Kidney epithelial cell (primary cell): ENCODE measurements around the gene GPR137. TPM values are rescaled to one million over a fixed set of nuclear protein-coding genes. Genes with fewer than 3 reads are reported as not detected.

Experiments used
- DNase-seq: peaks from one replicate; pipeline ENCODE4 v3.0.0-alpha.2; 2010; ENCODE audit warnings: low read depth
- H3K27me3 ChIP-seq: 2 replicates; pipeline ENCODE4 v1.6.0; 2011; ENCODE audit warnings: low read length; ENCODE audit not compliant: control insufficient read depth, insufficient read depth
- H3K36me3 ChIP-seq: 2 replicates; pipeline ENCODE4 v1.5.1; 2011; ENCODE audit warnings: low read length; ENCODE audit not compliant: control insufficient read depth, insufficient read depth
- H3K4me3 ChIP-seq: 2 replicates; pipeline ENCODE4 v1.5.1; 2011; ENCODE audit warnings: low read depth, mild to moderate bottlenecking, control low read depth, low read length
- total RNA-seq: library from RNA; depleted of rRNA; stranded (reverse); fragments of >200 nt; gene quantifications from 2 replicates; pipeline ENCODE4 v1.2.3, GENCODE V29; 2015
- TF ChIP-seq, protein P1 (sequence below): IDR thresholded peaks from 2 replicates; pipeline ENCODE4 v1.5.1; 2011; ENCODE audit warnings: mild to moderate bottlenecking, moderate library complexity, low read length, control low read depth, inconsistent platforms; ENCODE audit not compliant: insufficient read depth, poor library complexity, severe bottlenecking

GPR137 gene
- total RNA-seq, 1 donor from 2014 or later, result 21.9 TPM

DNA sequence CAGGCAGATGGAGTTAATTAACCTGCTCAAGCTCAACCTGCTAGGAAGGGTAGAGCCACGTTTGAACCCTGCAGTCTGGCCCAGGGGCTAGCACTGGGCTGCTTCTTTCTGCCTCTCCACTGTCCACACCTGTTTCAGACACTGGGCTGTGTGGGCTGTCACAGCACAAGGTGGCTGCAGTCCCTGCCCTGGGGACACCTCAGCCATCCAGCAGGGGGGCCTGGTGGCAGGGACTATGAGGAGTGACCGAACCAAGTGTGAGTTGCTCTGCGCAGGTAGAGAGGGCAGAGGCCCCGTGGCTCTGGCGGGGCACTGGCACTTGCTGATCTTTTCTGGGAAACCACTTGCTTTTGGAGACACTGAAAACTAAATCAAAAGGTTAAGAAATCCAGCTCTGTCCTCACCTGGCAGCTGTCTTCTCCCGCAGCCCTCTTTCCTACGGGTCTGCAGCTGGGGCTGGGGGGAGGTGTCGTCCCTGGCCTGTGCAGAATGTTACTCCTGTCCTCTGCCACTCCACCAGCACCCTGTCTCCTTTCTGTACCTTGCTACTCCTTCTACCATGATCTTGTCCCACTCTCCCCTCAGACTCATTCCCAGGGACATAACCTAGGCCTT, 7.0 kb upstream of the GPR137 start:
- TF ChIP-seq, protein P1, sequence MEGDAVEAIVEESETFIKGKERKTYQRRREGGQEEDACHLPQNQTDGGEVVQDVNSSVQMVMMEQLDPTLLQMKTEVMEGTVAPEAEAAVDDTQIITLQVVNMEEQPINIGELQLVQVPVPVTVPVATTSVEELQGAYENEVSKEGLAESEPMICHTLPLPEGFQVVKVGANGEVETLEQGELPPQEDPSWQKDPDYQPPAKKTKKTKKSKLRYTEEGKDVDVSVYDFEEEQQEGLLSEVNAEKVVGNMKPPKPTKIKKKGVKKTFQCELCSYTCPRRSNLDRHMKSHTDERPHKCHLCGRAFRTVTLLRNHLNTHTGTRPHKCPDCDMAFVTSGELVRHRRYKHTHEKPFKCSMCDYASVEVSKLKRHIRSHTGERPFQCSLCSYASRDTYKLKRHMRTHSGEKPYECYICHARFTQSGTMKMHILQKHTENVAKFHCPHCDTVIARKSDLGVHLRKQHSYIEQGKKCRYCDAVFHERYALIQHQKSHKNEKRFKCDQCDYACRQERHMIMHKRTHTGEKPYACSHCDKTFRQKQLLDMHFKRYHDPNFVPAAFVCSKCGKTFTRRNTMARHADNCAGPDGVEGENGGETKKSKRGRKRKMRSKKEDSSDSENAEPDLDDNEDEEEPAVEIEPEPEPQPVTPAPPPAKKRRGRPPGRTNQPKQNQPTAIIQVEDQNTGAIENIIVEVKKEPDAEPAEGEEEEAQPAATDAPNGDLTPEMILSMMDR, result no peak
- DNase-seq, result no peak
- H3K27me3 ChIP-seq, result no peaks in the 10 kb centered on the region
- H3K36me3 ChIP-seq, result peaks cover 1% of the 10 kb centered on the region
- no peak overlapping the region for H3K4me3 ChIP-seq

DNA sequence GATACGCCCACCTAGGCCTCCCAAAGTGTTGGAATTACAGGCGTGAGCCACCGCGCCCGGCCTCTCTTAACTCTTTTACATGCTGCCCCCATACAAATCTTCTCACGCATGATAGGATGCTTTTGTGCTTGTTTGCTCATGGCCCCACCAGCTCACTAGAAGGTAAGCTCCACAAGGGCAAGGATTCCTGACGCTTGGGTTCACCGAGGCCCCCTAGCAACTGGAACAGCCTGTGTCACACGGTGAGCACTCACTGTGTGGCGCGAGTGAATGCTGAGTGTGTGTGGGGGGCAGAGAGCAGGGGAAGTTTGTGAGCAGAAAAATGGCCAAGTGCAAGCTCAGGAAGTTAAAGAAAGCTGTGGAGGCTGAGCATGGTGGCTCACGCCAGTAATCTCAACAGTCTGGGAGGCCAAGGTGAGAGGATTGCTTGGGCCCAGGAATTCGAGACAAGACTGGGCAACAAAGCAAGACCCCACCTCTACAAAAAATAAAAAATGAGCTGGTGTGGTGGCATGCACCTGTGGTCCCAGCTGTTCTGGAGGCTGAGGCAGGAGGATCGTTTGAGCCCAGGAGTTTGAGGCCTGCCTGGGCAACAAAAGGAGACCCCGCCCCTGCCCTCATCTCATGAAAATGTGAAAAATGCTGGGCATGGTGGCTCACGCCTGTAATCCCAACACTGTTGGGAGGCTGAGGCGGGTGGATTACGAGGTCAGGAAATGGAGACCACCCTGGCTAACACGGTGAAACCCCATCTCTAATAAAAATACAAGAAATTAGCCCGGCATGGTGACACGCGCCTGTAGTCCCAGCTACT, 3.5 kb upstream of the GPR137 start:
- peaks cover 1% of the 10 kb centered on the region for H3K36me3 ChIP-seq
- no peak for DNase-seq
- no peaks in the 10 kb centered on the region for H3K27me3 ChIP-seq
- no peak overlapping the region for H3K4me3 ChIP-seq
- TF ChIP-seq, protein P1, result no peak

DNA sequence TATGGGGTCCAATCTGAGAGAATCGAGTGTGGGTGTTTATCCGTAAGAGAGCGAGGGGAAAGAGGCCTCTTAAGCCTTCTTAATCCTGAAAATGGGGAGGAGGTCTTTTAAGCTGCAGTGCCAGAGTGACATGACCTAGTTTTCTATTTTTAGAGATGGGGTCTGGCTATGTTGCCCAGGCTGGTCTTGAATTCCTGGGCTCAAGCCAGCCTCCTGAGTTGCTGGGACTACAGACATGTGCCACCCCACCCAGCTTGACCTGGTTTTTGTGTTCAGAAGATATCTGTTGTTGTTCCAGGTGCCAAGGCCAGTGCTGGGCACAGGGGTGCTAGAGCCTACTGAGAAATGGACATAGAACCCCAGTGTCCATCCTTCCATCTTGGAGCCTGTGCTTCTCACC, 2.6 kb upstream of the GPR137 start:
- Histone ChIP-seq H3K4me3 (no peak overlapping the region), H3K27me3 (no peaks in the 10 kb centered on the region), H3K36me3 (peaks cover 1% of the 10 kb centered on the region)
- no peak for DNase-seq
- TF ChIP-seq, protein P1, result no peak

DNA sequence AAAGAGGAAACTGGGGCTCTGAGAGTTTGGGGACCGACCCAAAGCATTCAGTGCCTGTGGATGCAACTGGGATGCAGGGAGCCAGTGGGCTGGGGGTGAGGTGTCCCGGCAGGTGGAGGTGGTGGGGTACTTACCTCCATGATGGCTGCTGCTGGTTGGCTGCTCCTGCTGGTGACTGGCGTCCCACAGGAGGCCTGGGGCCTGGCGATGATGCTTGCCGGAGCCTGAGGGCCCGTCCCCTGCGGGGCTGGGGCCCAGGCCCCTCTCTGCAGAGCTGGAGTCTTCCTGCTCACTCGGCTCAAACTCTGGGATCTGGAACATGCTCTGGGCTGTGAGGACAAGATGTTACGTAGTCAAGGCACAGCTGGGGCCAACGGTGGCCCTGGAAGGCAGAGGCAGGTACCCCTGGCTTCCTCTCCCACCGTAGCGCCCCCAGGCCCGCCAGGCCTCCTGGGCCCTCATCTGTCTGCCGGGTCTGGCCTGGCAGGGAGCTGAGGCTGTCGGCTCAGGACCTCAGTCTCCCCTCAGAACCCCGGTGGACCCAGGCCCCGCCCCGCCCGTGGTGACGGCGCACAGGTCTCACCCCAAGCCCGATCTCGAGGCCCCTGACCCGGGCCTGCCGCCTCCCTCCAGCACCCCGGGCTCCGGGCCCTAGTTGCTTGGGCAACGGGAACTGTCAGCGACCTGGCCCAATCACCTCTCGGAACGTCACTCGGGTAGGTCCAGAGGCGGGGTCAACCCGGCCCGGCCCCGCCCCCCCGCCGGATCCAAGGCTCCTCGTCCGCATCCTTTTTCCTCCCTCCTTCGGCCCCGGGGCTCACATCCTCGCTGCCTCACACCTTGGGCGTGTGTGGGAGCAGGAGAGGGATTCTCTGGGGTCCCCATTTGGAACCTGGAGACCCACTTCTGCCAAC, 1.3 kb upstream of the GPR137 start, which contains the start of gene BAD:
Gene BAD, minus strand, starts transcription at position 618 of the 914 bp plus-strand sequence. Its CDS starts 297 bp downstream, at position 321.
- no peaks in the 10 kb centered on the region for H3K27me3 ChIP-seq
- H3K36me3 ChIP-seq, result peaks cover 1% of the 10 kb centered on the region
- H3K4me3 ChIP-seq, result peak within 1 kb of the TSS; percentile 65
- DNase-seq, result no peak
- TF ChIP-seq, protein P1, result no peak

DNA sequence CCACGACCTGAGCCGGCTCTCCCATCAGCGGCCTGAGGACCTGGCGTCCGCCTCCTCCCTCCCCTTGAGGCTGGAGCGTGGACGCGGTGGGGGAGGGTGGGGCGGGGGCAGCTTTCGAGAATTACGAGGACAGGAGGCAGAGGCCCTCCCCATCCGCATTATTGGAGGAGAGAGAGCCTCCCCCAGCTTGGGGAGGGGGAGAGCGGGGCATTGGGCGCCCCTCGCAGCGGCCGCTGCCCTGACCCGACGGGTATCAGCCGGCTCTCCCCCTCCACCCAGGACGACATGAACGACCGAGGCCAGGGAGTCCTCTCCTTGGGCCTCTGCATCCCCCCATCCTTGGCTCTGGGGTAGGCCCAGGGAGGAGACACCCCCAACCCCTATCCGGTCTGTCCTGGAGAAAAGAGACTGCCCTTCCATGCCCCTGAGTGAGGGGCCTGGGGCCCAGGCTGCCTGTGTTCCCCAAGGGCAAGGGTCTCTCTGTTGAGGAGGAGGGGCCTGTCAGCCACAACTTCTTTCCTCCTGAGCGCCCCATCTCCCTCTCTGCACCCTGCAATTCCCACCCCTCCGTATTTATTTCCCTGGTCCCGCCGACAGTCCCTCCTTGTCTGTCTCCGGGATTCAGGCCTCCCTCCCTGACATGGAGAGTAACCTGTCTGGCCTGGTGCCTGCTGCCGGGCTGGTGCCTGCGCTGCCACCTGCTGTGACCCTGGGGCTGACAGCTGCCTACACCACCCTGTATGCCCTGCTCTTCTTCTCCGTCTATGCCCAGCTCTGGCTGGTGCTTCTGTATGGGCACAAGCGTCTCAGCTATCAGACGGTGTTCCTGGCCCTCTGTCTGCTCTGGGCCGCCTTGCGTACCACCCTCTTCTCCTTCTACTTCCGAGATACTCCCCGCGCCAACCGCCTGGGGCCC, 495 bp downstream of the GPR137 start:
- peaks cover 11% of the 10 kb centered on the region for H3K27me3 ChIP-seq
- TF ChIP-seq, protein P1, result peak; percentile 28
- peaks cover 2% of the 10 kb centered on the region for H3K36me3 ChIP-seq
- no peak for DNase-seq
- peak overlapping the region; percentile 65 for H3K4me3 ChIP-seq
